Measurements from ENCODE around the gene HGS.
A peak's percentile ranks its signal among the peaks of the same experiment; 100 is the strongest.

GRCh38 chr17:81702934-81703746 is 19.3 kb downstream of the HGS start, which contains the start of gene MRPL12:
- TF ChIP-seq CTCF (IDR thresholded peaks at IDR 0.05): peak in 4 of 5 experiments; percentile 34 to 73 (median 50)
- peak; percentile 90 for TF ChIP-seq POLR2A (IDR thresholded peaks at IDR 0.05)

Measured in transverse colon (tissue), 3 donors.